Endothelial cell (in vitro differentiated cells): ENCODE results near the gene FLCN. TPM values are rescaled to one million over a fixed set of nuclear protein-coding genes. Genes with fewer than 3 reads are reported as not detected.
A peak's percentile ranks its signal among the peaks of the same experiment; 100 is the strongest.

Experiments
- DNase-seq: peaks from one replicate; pipeline ENCODE4 v3.0.0; 2021; ENCODE audit warnings: low spot score
- H3K27ac Mint-ChIP-seq: one replicate; pipeline ENCODE4 v1.8.0; 2021; ENCODE audit warnings: mixed read lengths, inconsistent platforms; ENCODE audit not compliant: unreplicated experiment
- H3K27me3 Mint-ChIP-seq: one replicate; pipeline ENCODE4 v1.8.0; 2021; ENCODE audit warnings: mild to moderate bottlenecking, moderate library complexity, mixed read lengths, inconsistent platforms; ENCODE audit not compliant: unreplicated experiment
- H3K36me3 Mint-ChIP-seq: one replicate; pipeline ENCODE4 v1.8.0; 2021; ENCODE audit warnings: mild to moderate bottlenecking, low read depth, mixed read lengths, inconsistent platforms; ENCODE audit not compliant: unreplicated experiment
- H3K4me1 Mint-ChIP-seq: one replicate; pipeline ENCODE4 v1.8.0; 2021; ENCODE audit warnings: mild to moderate bottlenecking, mixed read lengths, inconsistent platforms; ENCODE audit not compliant: unreplicated experiment
- H3K4me3 Mint-ChIP-seq: one replicate; pipeline ENCODE4 v1.8.0; 2021; ENCODE audit warnings: mild to moderate bottlenecking, mixed read lengths, inconsistent platforms; ENCODE audit not compliant: unreplicated experiment
- H3K9me3 Mint-ChIP-seq: one replicate; pipeline ENCODE4 v1.8.0; 2021; ENCODE audit warnings: mixed read lengths, inconsistent platforms; ENCODE audit not compliant: unreplicated experiment
- total RNA-seq: library from RNA; stranded (reverse); fragmentation: NEBNext Ultra II Directional; extraction: Animal tissue kit (Norgen Biotek cat#: 25700); gene quantifications from one replicate; pipeline ENCODE4 v1.2.1, GENCODE V29; 2021; ENCODE audit not compliant: unreplicated experiment
- TF ChIP-seq, protein P1 (sequence below): fragments of 200-600 bp; sonication (generic); IDR thresholded peaks from one replicate; pipeline ENCODE4 v1.5.0; 2021; ENCODE audit warnings: antibody characterized with exemption; ENCODE audit not compliant: unreplicated experiment

The FLCN gene
- total RNA-seq, 1 donor from 2014 or later, result 50.4 TPM

DNA sequence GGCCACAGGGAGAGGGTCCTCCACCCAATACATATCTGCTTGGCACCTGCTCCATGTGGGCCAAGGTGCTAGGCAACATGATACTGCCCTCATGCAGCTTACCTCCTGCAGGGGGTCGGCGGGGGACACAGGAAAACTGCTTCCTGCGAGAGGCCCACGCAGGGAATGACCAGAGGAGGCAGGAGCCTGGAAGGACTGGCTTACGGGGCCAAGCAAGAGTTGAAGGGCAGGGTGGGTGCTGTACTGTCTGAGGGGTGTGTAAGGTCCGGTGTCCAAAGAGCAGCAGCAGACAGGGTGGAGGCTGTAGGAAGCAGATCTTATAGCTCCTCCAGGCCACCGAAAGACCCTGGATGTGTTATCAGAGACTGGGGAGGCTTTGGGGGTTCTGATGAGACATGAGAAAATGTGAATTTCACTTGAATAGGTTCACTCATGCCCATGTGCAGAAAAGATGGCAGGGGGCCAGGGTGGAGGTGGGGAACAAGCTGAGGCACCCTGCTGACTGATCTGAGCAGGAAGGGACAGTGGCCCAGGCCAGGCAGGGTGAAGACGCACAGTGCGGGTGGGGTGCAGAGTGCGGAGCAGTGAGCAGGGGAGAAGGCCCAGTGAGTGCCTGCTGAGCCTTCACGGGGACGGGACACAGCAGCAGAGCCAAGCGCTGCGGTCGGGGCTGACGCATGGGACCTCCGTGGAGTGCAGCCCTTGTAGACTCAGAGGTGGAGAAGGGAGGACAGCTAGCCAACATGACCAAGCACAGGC, 8.3 kb downstream of the FLCN start:
- no peaks in the 10 kb centered on the region for H3K4me1 Mint-ChIP-seq
- H3K27ac Mint-ChIP-seq, result no peak overlapping the region
- H3K36me3 Mint-ChIP-seq, result peaks cover 44% of the 10 kb centered on the region
- TF ChIP-seq, protein P1, sequence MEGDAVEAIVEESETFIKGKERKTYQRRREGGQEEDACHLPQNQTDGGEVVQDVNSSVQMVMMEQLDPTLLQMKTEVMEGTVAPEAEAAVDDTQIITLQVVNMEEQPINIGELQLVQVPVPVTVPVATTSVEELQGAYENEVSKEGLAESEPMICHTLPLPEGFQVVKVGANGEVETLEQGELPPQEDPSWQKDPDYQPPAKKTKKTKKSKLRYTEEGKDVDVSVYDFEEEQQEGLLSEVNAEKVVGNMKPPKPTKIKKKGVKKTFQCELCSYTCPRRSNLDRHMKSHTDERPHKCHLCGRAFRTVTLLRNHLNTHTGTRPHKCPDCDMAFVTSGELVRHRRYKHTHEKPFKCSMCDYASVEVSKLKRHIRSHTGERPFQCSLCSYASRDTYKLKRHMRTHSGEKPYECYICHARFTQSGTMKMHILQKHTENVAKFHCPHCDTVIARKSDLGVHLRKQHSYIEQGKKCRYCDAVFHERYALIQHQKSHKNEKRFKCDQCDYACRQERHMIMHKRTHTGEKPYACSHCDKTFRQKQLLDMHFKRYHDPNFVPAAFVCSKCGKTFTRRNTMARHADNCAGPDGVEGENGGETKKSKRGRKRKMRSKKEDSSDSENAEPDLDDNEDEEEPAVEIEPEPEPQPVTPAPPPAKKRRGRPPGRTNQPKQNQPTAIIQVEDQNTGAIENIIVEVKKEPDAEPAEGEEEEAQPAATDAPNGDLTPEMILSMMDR, result no peak
- H3K9me3 Mint-ChIP-seq, result no peaks in the 10 kb centered on the region
- peaks cover 5% of the 10 kb centered on the region for H3K27me3 Mint-ChIP-seq
- peak overlapping the region; percentile 23 for H3K4me3 Mint-ChIP-seq
- DNase-seq, result no peak

DNA sequence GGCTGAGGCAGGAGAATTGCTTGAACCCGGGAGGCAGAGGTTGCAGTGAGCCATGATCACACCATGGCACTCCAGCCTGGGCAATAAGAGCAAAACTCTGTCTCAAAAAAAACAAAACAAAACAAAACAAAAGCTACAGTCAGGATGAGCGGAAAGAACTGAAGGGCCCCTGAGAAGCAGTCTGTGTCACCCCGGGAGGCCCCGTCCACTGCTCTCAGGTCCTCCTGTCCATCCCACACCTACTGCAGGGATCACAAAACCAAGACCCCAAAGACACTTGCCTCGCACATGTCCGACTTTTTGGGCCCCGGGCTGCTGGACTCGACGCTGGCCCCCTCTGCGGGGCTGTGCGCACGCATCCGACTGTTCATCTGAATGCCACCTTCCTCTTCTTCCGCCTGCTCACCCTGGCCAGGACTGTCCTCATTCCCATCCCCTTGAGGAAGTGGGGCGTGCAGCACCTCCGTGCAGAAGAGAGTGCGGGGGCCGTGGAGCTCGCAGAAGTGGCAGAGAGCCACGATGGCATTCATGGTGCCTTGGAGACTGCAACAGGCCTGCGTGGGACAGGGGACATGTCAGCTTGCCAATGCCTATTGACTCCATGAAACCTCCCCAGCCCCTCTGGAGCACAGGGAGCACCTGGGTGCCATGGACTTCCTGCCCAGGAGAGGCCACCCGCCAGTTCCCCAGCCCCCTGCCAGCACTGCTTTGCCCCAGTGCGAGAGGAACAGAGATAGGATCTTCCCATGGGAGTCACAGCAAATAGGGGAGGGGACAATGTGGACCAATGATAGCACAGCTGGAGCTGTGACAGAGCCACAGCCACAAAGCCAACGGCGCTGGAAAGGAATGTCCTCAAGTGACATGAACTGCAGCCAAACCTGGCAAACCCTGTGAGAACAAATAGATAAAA, 9.1 kb downstream of the FLCN start:
- DNase-seq, result no peak
- Mint-ChIP-seq H3K4me1 (no peaks in the 10 kb centered on the region), H3K36me3 (peaks cover 50% of the 10 kb centered on the region), H3K27ac (no peak overlapping the region), H3K4me3 (no peak overlapping the region), H3K9me3 (no peaks in the 10 kb centered on the region), H3K27me3 (peaks cover 9% of the 10 kb centered on the region)
- TF ChIP-seq, protein P1, result no peak

DNA sequence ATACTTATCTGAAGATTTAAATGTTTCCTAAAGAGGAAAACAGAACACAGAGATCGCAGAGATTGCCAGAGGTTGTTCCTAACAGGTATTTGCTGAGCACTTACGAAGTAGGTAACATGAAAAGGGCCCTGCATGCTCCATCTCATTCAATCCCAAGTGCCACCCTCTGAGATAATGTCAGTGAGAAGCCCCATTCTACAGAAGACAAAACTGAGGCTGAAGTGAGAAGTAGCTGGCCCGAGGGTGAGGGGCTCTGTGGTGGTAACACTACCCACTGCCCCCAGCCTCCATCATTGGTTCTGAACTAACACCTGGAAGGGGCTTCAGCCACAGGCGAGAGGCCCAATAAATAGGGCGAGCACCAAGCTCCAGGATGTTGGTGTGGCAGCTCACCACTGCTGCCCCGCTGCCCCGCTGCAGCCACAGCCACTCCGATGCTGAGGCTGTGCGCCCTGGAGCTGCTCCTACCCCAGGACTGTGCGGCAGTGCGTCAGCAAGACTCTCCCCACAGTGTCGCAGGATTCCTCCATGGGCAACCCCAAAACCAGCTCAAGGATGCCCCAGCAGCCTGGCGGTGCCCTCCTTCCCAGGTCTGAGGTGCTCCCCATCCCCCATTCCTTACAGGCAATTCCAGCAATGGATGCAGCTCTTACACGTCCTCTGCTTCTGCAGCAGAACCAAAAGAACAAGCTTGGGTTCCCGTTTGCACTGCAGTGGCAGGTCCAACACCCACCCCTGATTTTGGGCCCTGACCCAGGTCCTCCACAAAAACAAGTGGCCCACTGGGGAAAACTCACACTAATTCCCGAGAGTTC, 10.3 kb downstream of the FLCN start:
- no peaks in the 10 kb centered on the region for H3K4me1 Mint-ChIP-seq
- peaks cover 9% of the 10 kb centered on the region for H3K27me3 Mint-ChIP-seq
- H3K36me3 Mint-ChIP-seq, result peaks cover 48% of the 10 kb centered on the region

DNA sequence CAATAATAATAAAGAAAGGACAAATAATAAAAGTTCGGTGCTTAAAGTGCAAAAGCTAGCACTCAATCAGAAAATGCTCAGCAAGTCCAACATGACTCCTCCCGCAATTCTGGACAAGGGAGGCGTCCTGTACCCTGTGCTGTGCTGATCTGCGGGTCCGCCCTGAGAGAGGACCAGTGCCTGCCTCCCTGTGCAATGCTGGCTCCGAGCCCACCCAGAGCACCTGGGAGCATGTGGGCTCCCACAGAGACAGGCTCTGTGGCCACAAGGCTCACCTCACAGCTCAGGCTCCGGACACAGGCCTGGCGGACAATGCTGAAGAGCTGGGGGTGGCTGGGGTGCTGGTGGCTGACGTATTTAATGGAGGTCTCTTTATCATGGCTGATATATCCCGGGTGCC, 11.1 kb downstream of the FLCN start:
- no peak overlapping the region for H3K4me3 Mint-ChIP-seq
- peaks cover 52% of the 10 kb centered on the region for H3K36me3 Mint-ChIP-seq
- no peak overlapping the region for H3K27ac Mint-ChIP-seq
- TF ChIP-seq, protein P1, result no peak
- no peaks in the 10 kb centered on the region for H3K9me3 Mint-ChIP-seq
- no peak for DNase-seq
- no peaks in the 10 kb centered on the region for H3K4me1 Mint-ChIP-seq
- H3K27me3 Mint-ChIP-seq, result peaks cover 9% of the 10 kb centered on the region

More for the DNA sequence above, 10.3 kb downstream of the FLCN start:
- Mint-ChIP-seq H3K27ac (no peak overlapping the region), H3K9me3 (no peaks in the 10 kb centered on the region), H3K4me3 (no peak overlapping the region)
- TF ChIP-seq, protein P1, result no peak
- DNase-seq, result no peak
